ENCODE results near the gene IGSF3.

The IGSF3 gene

DNA sequence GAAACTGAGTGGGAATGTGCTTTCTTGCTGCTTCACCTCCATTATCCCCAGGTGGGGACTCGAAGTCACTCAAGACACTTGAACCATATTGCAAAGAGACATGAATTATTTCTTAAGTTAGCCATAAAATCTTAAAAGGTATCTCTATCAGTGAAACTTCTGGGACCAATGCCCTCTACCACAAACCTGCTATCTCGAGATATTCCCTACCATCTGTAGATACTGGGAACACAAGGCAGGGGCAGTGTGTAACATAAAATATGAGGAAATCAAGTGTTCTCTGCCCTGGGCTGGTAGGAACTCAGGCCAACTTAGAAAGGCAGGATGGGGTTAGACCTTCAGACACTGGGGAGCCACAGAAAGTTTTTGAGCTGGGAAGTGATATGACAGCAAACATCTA is 95.4 kb downstream of the IGSF3 start:
- DNase-seq (ENCODE audit: extremely low read depth, low read depth) = no peak
- TF ChIP-seq, protein P1, sequence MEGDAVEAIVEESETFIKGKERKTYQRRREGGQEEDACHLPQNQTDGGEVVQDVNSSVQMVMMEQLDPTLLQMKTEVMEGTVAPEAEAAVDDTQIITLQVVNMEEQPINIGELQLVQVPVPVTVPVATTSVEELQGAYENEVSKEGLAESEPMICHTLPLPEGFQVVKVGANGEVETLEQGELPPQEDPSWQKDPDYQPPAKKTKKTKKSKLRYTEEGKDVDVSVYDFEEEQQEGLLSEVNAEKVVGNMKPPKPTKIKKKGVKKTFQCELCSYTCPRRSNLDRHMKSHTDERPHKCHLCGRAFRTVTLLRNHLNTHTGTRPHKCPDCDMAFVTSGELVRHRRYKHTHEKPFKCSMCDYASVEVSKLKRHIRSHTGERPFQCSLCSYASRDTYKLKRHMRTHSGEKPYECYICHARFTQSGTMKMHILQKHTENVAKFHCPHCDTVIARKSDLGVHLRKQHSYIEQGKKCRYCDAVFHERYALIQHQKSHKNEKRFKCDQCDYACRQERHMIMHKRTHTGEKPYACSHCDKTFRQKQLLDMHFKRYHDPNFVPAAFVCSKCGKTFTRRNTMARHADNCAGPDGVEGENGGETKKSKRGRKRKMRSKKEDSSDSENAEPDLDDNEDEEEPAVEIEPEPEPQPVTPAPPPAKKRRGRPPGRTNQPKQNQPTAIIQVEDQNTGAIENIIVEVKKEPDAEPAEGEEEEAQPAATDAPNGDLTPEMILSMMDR (IDR thresholded peaks at IDR 0.05; ENCODE audit: low read depth, low read length) = no peak

- TF ChIP-seq, protein P1 (IDR thresholded peaks at IDR 0.05; ENCODE audit: low read depth, low read length) = no peak
- DNase-seq (ENCODE audit: extremely low read depth, low read depth) = no peak
These were observed 96.2 kb downstream of the IGSF3 start for GRCh38 chr1:116571215-116571919.

- peak; percentile 43 for DNase-seq (ENCODE audit: extremely low read depth, low read depth)
- TF ChIP-seq, protein P1 (IDR thresholded peaks at IDR 0.05; ENCODE audit: low read depth, low read length) = peak; percentile 41
These were observed 96.9 kb downstream of the IGSF3 start, which contains the start of gene CD58 for GRCh38 chr1:116570358-116571214. Gene CD58, minus strand, starts transcription at chr1:116571026. Its CDS starts 54 bp downstream, at chr1:116570972.

- DNase-seq (ENCODE audit: extremely low read depth, low read depth) = no peak
- TF ChIP-seq, protein P1 (IDR thresholded peaks at IDR 0.05; ENCODE audit: low read depth, low read length) = no peak
These were observed 97.7 kb downstream of the IGSF3 start for GRCh38 chr1:116569776-116570357.

- DNase-seq (ENCODE audit: extremely low read depth, low read depth) = no peak
- TF ChIP-seq, protein P1 (IDR thresholded peaks at IDR 0.05; ENCODE audit: low read depth, low read length) = no peak
These were observed 98.2 kb downstream of the IGSF3 start for GRCh38 chr1:116569381-116569670.

- TF ChIP-seq, protein P1 (IDR thresholded peaks at IDR 0.05; ENCODE audit: low read depth, low read length) = no peak
- no peak for DNase-seq (ENCODE audit: extremely low read depth, low read depth)
These were observed 98.7 kb downstream of the IGSF3 start for GRCh38 chr1:116568662-116569380.

Data from AG09319 (cell line).